K562 (cell line): Measurements from ENCODE around the gene PRSS27. TPM values are rescaled to one million over a fixed set of nuclear protein-coding genes. Genes with fewer than 3 reads are reported as not detected.
A peak's percentile ranks its signal among the peaks of the same experiment; 100 is the strongest.

Experiments used
- ATAC-seq: fragments of 200-7000 bp; cut with Tn5 transposase; 3 replicates; pipeline ENCODE4 v1.9.1; 2020; ENCODE audit warnings: moderate library complexity
- BruUV-seq: library from RNA; stranded (reverse); fragments of 400-500 nt; replicated peaks from 2 replicates; lab custom pipeline; 2021; lab: Mats Ljungman, UMichigan
- CTCF ChIA-PET: fragments of 300-600 bp; formaldehyde crosslinking; extraction: SDS; loops from one replicate; lab custom pipeline; 2021; ENCODE audit warnings: low intra/inter-chr PET ratio; lab: Yijun Ruan, JAX
- POLR2A ChIA-PET: fragments of 300-600, 350-650 bp; sonication (Branson Sonifier 250); formaldehyde crosslinking; extraction: SDS; loops from one replicate; lab custom pipeline; 2021; ENCODE audit warnings: antibody characterized with exemption, inconsistent platforms; lab: Yijun Ruan, JAX
- DNase-seq, 4 experiments: peaks; one replicate each; pipeline versions ENCODE4 v3.0.0 to v3.0.0-alpha.2; 2011 to 2018; ENCODE audit warnings: low spot score in 3 of 4, mixed read lengths in 3 of 4; ENCODE audit errors: extremely low read depth in 1 of 4
- FAIRE-seq: peaks from 2 replicates; lab custom pipeline; 2011; peaks lifted over from hg19 to GRCh38; lab: Jason Lieb, UNC
- H2AFZ ChIP-seq: 2 replicates; pipeline ENCODE4 v1.6.0; 2011; ENCODE audit warnings: low read depth, low read length, control low read depth, inconsistent platforms
- H3K27ac ChIP-seq: fragments of 200-600 bp; 3 replicates; pipeline ENCODE4 v1.8.0; 2011; ENCODE audit warnings: low read depth, mild to moderate bottlenecking, control low read depth, inconsistent platforms, low read length, moderate library complexity, mixed read lengths; ENCODE audit errors: extremely low read depth
- H3K27me3 ChIP-seq, 2 experiments: fragments of 300-600 bp in 1 of 2; 2 replicates in 1 of 2; 3 replicates in 1 of 2; pipeline versions ENCODE4 v1.6.0 to v1.8.0; 2011; ENCODE audit warnings: inconsistent platforms in 2 of 2, low read length in 2 of 2, mild to moderate bottlenecking in 1 of 2, mixed read lengths in 1 of 2, moderate library complexity in 1 of 2; ENCODE audit not compliant: control insufficient read depth in 2 of 2, insufficient read depth in 2 of 2
- H3K36me3 ChIP-seq: fragments of 300-600 bp; 3 replicates; pipeline ENCODE4 v1.8.0; 2011; ENCODE audit warnings: mild to moderate bottlenecking, low read length, inconsistent platforms; ENCODE audit not compliant: control insufficient read depth, insufficient read depth
- H3K4me1 ChIP-seq, 2 experiments: fragments of 200-600 bp in 1 of 2; replicated peaks in 1 of 2; 2 replicates in 1 of 2; 3 replicates in 1 of 2; pipeline versions ENCODE4 v1.5.1 to v1.8.0; 2011; ENCODE audit warnings: inconsistent platforms in 2 of 2, low read length in 2 of 2, mild to moderate bottlenecking in 1 of 2, mixed read lengths in 1 of 2, moderate library complexity in 1 of 2; ENCODE audit not compliant: control insufficient read depth in 2 of 2, insufficient read depth in 2 of 2
- H3K4me2 ChIP-seq: 2 replicates; pipeline ENCODE4 v1.6.1; 2011; ENCODE audit warnings: low read length, control low read depth, inconsistent platforms, mixed read lengths; ENCODE audit not compliant: insufficient read depth
- H3K4me3 ChIP-seq: fragments of 200-600 bp; sonication (generic), shearing (Covaris generic); 2 replicates; pipeline ENCODE4 v1.5.1; 2016; ENCODE audit warnings: control low read depth, inconsistent platforms
- H3K79me2 ChIP-seq: fragments of 200-600 bp; 3 replicates; pipeline ENCODE4 v1.8.0; 2011; ENCODE audit warnings: low read length, inconsistent platforms; ENCODE audit not compliant: control insufficient read depth, insufficient read depth
- H3K9ac ChIP-seq, 2 experiments: 2 replicates each; pipeline versions ENCODE4 v1.6.0 to v1.6.1; 2011; ENCODE audit warnings: low read depth in 2 of 2, low read length in 2 of 2, control low read depth in 1 of 2, inconsistent platforms in 1 of 2, mild to moderate bottlenecking in 1 of 2, mixed read lengths in 1 of 2; ENCODE audit not compliant: insufficient read depth in 1 of 2
- H3K9me1 ChIP-seq: one replicate; pipeline ENCODE4 v1.6.0; 2011; ENCODE audit warnings: inconsistent platforms, mild to moderate bottlenecking, low read length, moderate library complexity; ENCODE audit not compliant: control insufficient read depth, insufficient read depth
- H3K9me3 ChIP-seq: replicated peaks from 2 replicates; pipeline ENCODE4 v1.5.1; 2011; ENCODE audit warnings: low read depth, low read length, inconsistent platforms; ENCODE audit not compliant: control insufficient read depth, insufficient read depth
- H4K20me1 ChIP-seq: replicated peaks from 2 replicates; pipeline ENCODE4 v1.6.1; 2011; ENCODE audit warnings: low read length, inconsistent platforms, mixed read lengths; ENCODE audit not compliant: control insufficient read depth, insufficient read depth
- CBX5 ChIP-seq: IDR thresholded peaks from 2 replicates; pipeline ENCODE4 v1.6.1; 2014; ENCODE audit warnings: low read depth, borderline replicate concordance
- CHD4 ChIP-seq: fragments of 200-600 bp; sonication (generic); IDR thresholded peaks from 3 replicates; pipeline ENCODE4 v1.6.1; 2012; ENCODE audit warnings: low read depth, mild to moderate bottlenecking, mixed read lengths, low read length, inconsistent platforms; ENCODE audit not compliant: insufficient read depth, insufficient replicate concordance, poor library complexity, severe bottlenecking
- CSDE1 ChIP-seq, 2 experiments: fragments of 450-650 bp; IDR thresholded peaks; 2 replicates each; pipeline ENCODE4 v1.6.1; 2016; ENCODE audit warnings: mild to moderate bottlenecking in 1 of 2
- ERF ChIP-seq: fragments of 450-650 bp; formaldehyde crosslinking; IDR thresholded peaks from 2 replicates; pipeline ENCODE4 v1.4.0; 2020; ENCODE audit warnings: mild to moderate bottlenecking, mixed read lengths
- HIVEP1 ChIP-seq: fragments of 250-450 bp; sonication (Bioruptor Pico); IDR thresholded peaks from 2 replicates; pipeline ENCODE4 v1.4.0; 2020; ENCODE audit warnings: mild to moderate bottlenecking
- KDM4B ChIP-seq, 2 experiments: fragments of 450-650 bp in 1 of 2; sonication (generic) in 1 of 2; IDR thresholded peaks; 2 replicates each; pipeline ENCODE4 v1.6.1; 2016 to 2017; ENCODE audit warnings: borderline replicate concordance in 2 of 2, antibody characterized with exemption in 1 of 2, low read depth in 1 of 2, mild to moderate bottlenecking in 1 of 2
- MEIS2 ChIP-seq: fragments of 450-650 bp; IDR thresholded peaks from 2 replicates; pipeline ENCODE4 v1.6.1; 2014; ENCODE audit warnings: mild to moderate bottlenecking; ENCODE audit not compliant: partially characterized antibody
- MIER1 ChIP-seq: fragments of 450-650 bp; IDR thresholded peaks from 2 replicates; pipeline ENCODE4 v1.6.1; 2016; ENCODE audit warnings: antibody characterized with exemption, mild to moderate bottlenecking, low read depth
- NBN ChIP-seq: fragments of 450-650 bp; IDR thresholded peaks from 2 replicates; pipeline ENCODE4 v1.6.1; 2016; ENCODE audit warnings: low read depth, mild to moderate bottlenecking
- NR3C1 ChIP-seq: sonication (generic); formaldehyde crosslinking; IDR thresholded peaks from 2 replicates; pipeline ENCODE4 v1.8.1; 2022; ENCODE audit warnings: missing genetic modification reagents
- PHB ChIP-seq: fragments of 250-450 bp; sonication (Bioruptor Pico); IDR thresholded peaks from 2 replicates; pipeline ENCODE4 v1.5.0; 2021
- RBM14 ChIP-seq: fragments of 200-400 bp; formaldehyde crosslinking; IDR thresholded peaks from 2 replicates; pipeline ENCODE4 v1.6.1; 2018; ENCODE audit warnings: low read depth, mild to moderate bottlenecking, low read length, moderate library complexity, borderline replicate concordance; ENCODE audit not compliant: insufficient read depth
- RBM22 ChIP-seq: fragments of 200-400 bp; formaldehyde crosslinking; IDR thresholded peaks from 2 replicates; pipeline ENCODE4 v1.6.1; 2018; ENCODE audit warnings: low read length, low read depth; ENCODE audit not compliant: poor library complexity, severe bottlenecking
- RBM34 ChIP-seq: fragments of 200-400 bp; formaldehyde crosslinking; IDR thresholded peaks from 2 replicates; pipeline ENCODE4 v1.6.1; 2018; ENCODE audit warnings: low read length, borderline replicate concordance; ENCODE audit not compliant: insufficient read depth
- SMAD1 ChIP-seq: fragments of 150-350 bp; IDR thresholded peaks from 2 replicates; pipeline ENCODE4 v1.6.1; 2014; ENCODE audit warnings: low read length, low read depth; ENCODE audit not compliant: partially characterized antibody
- ZNF175 ChIP-seq: fragments of 200-800 bp; sonication (Bioruptor generic); IDR thresholded peaks from 2 replicates; pipeline ENCODE4 v1.6.1; 2016; ENCODE audit warnings: low read depth, mild to moderate bottlenecking, missing genetic modification characterization, missing compliant biosample characterization
- ZNF75A ChIP-seq: fragments of 450-650 bp; formaldehyde crosslinking; IDR thresholded peaks from 2 replicates; pipeline ENCODE4 v1.4.0; 2020; ENCODE audit warnings: mild to moderate bottlenecking
- WGBS: fragments of 100-300 bp; shearing (Covaris generic); methylation state at CpG from one replicate; pipeline ENCODE4 v1.1.6; 2016; ENCODE audit warnings: low coverage, mixed read lengths; ENCODE audit not compliant: insufficient coverage; ENCODE audit errors: missing lambda C conversion rate; 5-methylcytosine and 5-hydroxymethylcytosine counted together
- in situ Hi-C: fragments of 300-500 bp; cut with MboI; formaldehyde crosslinking; loops from 4 replicates; pipeline ENCODE4 v1.15.0; 2018; ENCODE audit warnings: inconsistent platforms, mixed read lengths
- intact Hi-C: fragments of 100-400 bp; cut with micrococcal nuclease; formaldehyde crosslinking; loops from 2 replicates; pipeline ENCODE4 v1.14.2; 2022
- polyA plus RNA-seq, 8 experiments: library from polyadenylated mRNA; depleted of rRNA in 4 of 8; stranded (reverse) in 5 of 8; unstranded in 3 of 8; fragments of >200 nt; fragmentation: Nextera tagmentation in 2 of 8; fragmentation: Illumina TruSeq in 1 of 8; extraction: Ambion mirVana in 2 of 8; extraction: Trizol in 1 of 8; gene quantifications; 2 replicates each; pipeline versions ENCODE4 v1.2.1 to v1.2.3, GENCODE V29; 2011 to 2014; ENCODE audit warnings: inconsistent platforms in 1 of 8, missing spikeins in 1 of 8
- total RNA-seq, 7 experiments: library from RNA; depleted of rRNA in 6 of 7; stranded (reverse); fragments of >200 nt in 6 of 7; fragmentation: Illumina TruSeq in 2 of 7; extraction: Trizol in 2 of 7; gene quantifications; 2 replicates each; pipeline versions ENCODE4 v1.2.1 to v1.2.3, GENCODE V29; 2011 to 2021; ENCODE audit warnings: low replicate concordance in 1 of 7
- TF ChIP-seq, protein P1 (sequence below), 2 experiments: fragments of 450-650 bp in 1 of 2; IDR thresholded peaks; 2 replicates each; pipeline ENCODE4 v1.6.1; 2011 to 2017; ENCODE audit warnings: low read depth in 2 of 2, antibody characterized with exemption in 1 of 2, borderline replicate concordance in 1 of 2, low read length in 1 of 2, mild to moderate bottlenecking in 1 of 2, mixed read lengths in 1 of 2; ENCODE audit not compliant: control insufficient read depth in 1 of 2

The PRSS27 gene
- total and polyA plus RNA-seq, 9 of the 15 experiments (the other 6 are each of a cell fraction or from before 2014, with no cell fraction given): 0.09 to 0.20 (median 0.17) TPM; not detected in 5

GRCh38 chr16:2673066-2673999, 46.7 kb downstream of the PRSS27 start (continued):
- TF ChIP-seq CHD4 (no peak), KDM4B (IDR thresholded peaks at IDR 0.05; ENCODE audit: borderline replicate concordance in 2 of 2, low read depth in 1 of 2) (no peak; a peak in 1 of 4 replicates), ERF (CRISPR knock-in tag) (no peak), MEIS2 (peak; percentile 44), HIVEP1 (no peak), ZNF175 (CRISPR knock-in tag) (no peak), CSDE1 (IDR thresholded peaks at IDR 0.05) (no peak), MIER1 (peak; percentile 19; the same call in 1 of the 2 replicates)

DNA sequence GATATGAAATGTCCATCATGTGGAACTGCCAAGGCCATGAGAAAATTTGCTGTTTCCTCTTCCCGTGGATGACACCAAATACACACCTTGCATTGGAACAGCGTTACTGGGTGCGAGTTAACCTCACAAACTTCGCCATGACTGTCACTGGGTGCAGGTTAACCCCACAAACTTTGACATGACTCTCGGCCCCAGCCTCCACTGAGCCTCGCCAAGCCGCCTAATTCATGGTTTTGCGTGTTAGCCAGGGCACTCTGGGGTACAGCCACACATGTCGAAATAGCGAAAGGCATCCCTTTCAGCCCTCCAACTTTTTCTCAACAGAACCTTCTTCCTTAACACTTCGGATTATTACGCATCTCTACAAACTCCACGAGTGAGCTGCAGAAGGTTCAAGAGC, 48.3 kb downstream of the PRSS27 start:
- in situ Hi-C loops (no loop called here), intact Hi-C loops (no loop called here)
- 81% methylated on average over 13 of the region's 13 CpGs for WGBS
- H3K27ac ChIP-seq: no peak overlapping the region
- peaks cover 19% of the 10 kb centered on the region; the same call in 1 of the 3 replicates for H3K36me3 ChIP-seq
- peaks cover 16% of the 10 kb centered on the region for H3K79me2 ChIP-seq
- peak overlapping the region; percentile 63; the same call in 1 of the 2 replicates for H3K4me3 ChIP-seq
- peak overlapping the region; percentile 69; the same call in 1 of the 2 replicates for H3K4me2 ChIP-seq
- no peaks in the 10 kb centered on the region for H3K9me1 ChIP-seq
- no TSS peak for BruUV-seq
- H3K4me1 ChIP-seq: peaks cover 3 to 16% of the 10 kb centered on the region in 2 experiments; a peak in 4 of 5 replicates
- DNase-seq: no peak
- no peaks in the 10 kb centered on the region for H3K9me3 ChIP-seq
- ChIA-PET POLR2A (no interaction called here), CTCF (no interaction called here)
- FAIRE-seq: no peak
- no peak for ATAC-seq
- no peaks in the 10 kb centered on the region for H3K27me3 ChIP-seq
- H4K20me1 ChIP-seq: no peaks in the 10 kb centered on the region
- H2AFZ ChIP-seq: no peak overlapping the region
- H3K9ac ChIP-seq: peak overlapping the region; percentile 57 to 76; a peak in 1 of 4 replicates
- TF ChIP-seq RBM22 (no peak), NR3C1 (CRISPR knock-in tag) (no peak), SMAD1 (no peak), PHB (no peak), RBM34 (no peak), CBX5 (no peak), ZNF75A (CRISPR knock-in tag) (no peak), RBM14 (no peak), NBN (no peak)
- TF ChIP-seq, protein P1, sequence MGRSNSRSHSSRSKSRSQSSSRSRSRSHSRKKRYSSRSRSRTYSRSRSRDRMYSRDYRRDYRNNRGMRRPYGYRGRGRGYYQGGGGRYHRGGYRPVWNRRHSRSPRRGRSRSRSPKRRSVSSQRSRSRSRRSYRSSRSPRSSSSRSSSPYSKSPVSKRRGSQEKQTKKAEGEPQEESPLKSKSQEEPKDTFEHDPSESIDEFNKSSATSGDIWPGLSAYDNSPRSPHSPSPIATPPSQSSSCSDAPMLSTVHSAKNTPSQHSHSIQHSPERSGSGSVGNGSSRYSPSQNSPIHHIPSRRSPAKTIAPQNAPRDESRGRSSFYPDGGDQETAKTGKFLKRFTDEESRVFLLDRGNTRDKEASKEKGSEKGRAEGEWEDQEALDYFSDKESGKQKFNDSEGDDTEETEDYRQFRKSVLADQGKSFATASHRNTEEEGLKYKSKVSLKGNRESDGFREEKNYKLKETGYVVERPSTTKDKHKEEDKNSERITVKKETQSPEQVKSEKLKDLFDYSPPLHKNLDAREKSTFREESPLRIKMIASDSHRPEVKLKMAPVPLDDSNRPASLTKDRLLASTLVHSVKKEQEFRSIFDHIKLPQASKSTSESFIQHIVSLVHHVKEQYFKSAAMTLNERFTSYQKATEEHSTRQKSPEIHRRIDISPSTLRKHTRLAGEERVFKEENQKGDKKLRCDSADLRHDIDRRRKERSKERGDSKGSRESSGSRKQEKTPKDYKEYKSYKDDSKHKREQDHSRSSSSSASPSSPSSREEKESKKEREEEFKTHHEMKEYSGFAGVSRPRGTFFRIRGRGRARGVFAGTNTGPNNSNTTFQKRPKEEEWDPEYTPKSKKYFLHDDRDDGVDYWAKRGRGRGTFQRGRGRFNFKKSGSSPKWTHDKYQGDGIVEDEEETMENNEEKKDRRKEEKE (IDR thresholded peaks at IDR 0.05; ENCODE audit: borderline replicate concordance in 1 of 2, control insufficient read depth in 1 of 2, low read depth in 2 of 2, low read length in 1 of 2): no peak
